Measurements from ENCODE around the gene XIRP1. TPM values are rescaled to one million over a fixed set of nuclear protein-coding genes. Genes with fewer than 3 reads are reported as not detected.
"Not testable (repeated sequence)": the region's sequence is repeated elsewhere in the genome, so short reads cannot be mapped to it uniquely, and the experiment has no call there.

XIRP1 gene
- total RNA-seq, 1 donor, result under 0.01 TPM

- H3K4me3 ChIP-seq (ENCODE audit: low read length); H3K9me3 ChIP-seq (ENCODE audit: low read depth, low read length); H3K27me3 ChIP-seq (ENCODE audit: insufficient read depth, low read length): not testable (repeated sequence)
- peaks cover 31% of the 10 kb centered on the region for H3K4me1 ChIP-seq (ENCODE audit: insufficient read depth, low read length)
Measured at GRCh38 chr3:39170877-39171276, 21.5 kb downstream of the XIRP1 start.

GRCh38 chr3:39170461-39170860 is 21.9 kb downstream of the XIRP1 start:
- Histone ChIP-seq H3K4me1 (ENCODE audit: insufficient read depth, low read length) (peaks cover 32% of the 10 kb centered on the region), H3K9me3 (ENCODE audit: low read depth, low read length) (no peaks in the 10 kb centered on the region), H3K4me3 (ENCODE audit: low read length) (no peak overlapping the region), H3K27me3 (ENCODE audit: insufficient read depth, low read length) (no peaks in the 10 kb centered on the region)

DNA sequence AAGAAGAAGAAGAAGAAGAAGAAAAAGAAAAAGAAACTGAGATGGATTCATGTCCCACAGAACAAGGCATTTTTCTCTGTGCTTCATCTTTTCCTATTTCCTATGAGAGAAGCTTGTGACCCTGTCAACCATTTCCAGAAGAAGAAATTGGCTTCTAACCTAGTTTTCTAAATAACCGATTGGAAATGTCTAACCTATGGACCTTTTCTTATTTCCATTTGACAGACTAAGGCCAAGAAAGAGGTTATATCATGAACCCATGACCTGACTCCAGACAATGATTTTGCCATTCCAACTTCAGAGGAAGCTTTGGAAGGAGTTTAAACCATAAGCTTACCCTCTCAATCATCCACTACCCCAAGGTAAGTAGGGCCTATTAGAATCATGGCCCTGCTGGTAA is 22.7 kb downstream of the XIRP1 start:
- Histone ChIP-seq H3K9me3 (ENCODE audit: low read depth, low read length) (no peaks in the 10 kb centered on the region), H3K27me3 (ENCODE audit: insufficient read depth, low read length) (no peaks in the 10 kb centered on the region)

DNA sequence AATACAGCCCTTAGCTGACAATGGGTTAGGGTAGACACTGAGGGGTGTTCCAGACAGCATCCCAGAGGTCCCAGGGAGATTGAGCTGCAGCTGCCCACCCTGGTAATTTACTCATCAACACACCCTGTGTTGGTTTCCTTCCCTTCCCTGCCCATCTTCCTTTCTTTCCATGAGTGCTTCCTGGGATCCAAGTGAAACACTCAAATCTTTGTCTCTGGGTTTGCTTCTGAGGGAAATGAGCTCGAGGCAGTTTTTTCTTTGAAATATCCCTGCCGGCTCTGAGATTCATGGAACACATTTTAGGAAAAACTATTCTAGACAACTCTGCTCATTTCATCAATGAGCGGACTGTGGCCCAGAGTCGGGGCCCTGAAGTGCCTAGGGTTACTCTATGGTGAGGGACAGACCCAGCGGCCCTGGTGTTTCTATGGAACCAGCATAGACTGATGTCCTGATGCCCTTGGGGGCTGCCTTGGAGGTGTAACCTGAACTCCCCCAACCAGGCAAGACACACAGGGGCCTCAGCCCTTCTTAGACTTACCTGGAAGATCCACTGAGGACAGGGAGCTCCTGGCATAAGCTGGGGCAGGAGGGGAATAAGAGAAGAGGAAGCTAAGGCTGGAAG is 24.1 kb downstream of the XIRP1 start:
- H3K4me1 ChIP-seq (ENCODE audit: insufficient read depth, low read length), result peaks cover 32% of the 10 kb centered on the region
- H3K4me3 ChIP-seq (ENCODE audit: low read length), result no peak overlapping the region
- no peaks in the 10 kb centered on the region for H3K9me3 ChIP-seq (ENCODE audit: low read depth, low read length)
- H3K27me3 ChIP-seq (ENCODE audit: insufficient read depth, low read length), result no peaks in the 10 kb centered on the region

More for the DNA sequence above, 22.7 kb downstream of the XIRP1 start:
- Histone ChIP-seq H3K4me3 (ENCODE audit: low read length) (no peak overlapping the region), H3K4me1 (ENCODE audit: insufficient read depth, low read length) (peaks cover 32% of the 10 kb centered on the region)

DNA sequence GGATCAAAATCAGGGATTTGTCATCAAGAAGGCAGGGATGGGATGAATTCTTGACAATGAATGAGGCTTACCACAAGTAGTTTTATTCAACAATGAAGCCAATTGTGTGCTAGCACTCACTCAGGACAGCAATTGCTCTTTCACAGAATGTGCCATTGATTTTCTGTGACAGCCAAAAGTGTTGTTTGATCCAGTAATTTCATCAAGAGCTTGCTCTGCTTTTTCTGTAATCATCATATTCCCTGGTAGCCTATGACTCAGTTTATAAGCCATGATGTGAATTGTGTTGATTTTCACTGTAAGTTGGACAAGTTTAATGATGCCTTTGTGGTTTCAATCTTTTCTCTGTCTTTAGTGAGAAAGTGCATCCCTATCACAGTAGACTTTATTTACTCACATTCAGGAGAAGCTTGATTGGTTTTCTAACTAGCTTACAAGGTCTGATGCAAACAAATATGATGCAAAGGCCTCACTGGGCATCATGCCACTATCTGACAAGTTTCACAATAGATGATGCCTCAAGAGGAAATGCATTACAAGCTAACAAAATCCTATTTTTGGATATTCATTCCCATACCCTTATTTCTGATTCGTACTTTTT is 25.4 kb downstream of the XIRP1 start:
- no peaks in the 10 kb centered on the region for H3K9me3 ChIP-seq (ENCODE audit: low read depth, low read length)
- H3K4me3 ChIP-seq (ENCODE audit: low read length), result no peak overlapping the region
- no peaks in the 10 kb centered on the region for H3K27me3 ChIP-seq (ENCODE audit: insufficient read depth, low read length)
- H3K4me1 ChIP-seq (ENCODE audit: insufficient read depth, low read length), result peaks cover 32% of the 10 kb centered on the region

DNA sequence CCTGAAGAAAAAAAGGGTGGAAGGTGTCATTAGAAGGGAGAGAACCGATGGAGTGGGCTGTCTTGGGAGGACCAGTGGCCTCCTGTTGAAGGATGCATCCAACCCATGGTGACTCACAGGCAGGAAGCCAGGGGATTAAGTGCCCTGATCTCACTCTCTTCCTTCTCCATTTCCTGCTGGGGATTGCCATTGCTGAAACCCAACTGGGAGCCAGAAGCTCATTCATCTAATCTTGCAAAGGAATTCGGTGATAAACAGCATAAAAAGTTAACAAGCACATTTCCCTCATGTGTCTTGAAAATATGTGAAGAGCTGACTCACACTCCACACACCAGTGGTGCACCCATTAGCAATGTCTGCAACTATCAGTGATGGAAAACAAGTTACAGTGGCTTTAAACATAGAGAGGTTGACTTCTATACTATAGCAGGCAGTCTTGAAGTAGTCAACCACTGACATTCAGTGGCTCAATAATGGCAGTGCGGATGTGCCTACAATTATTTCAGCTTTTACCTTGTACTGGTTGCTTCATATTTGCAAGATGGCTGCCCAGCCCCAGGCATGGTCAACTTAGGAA is 26.2 kb downstream of the XIRP1 start:
- H3K9me3 ChIP-seq (ENCODE audit: low read depth, low read length), result no peaks in the 10 kb centered on the region
- H3K27me3 ChIP-seq (ENCODE audit: insufficient read depth, low read length), result no peaks in the 10 kb centered on the region
- H3K4me3 ChIP-seq (ENCODE audit: low read length), result no peak overlapping the region
- peaks cover 32% of the 10 kb centered on the region for H3K4me1 ChIP-seq (ENCODE audit: insufficient read depth, low read length)

DNA sequence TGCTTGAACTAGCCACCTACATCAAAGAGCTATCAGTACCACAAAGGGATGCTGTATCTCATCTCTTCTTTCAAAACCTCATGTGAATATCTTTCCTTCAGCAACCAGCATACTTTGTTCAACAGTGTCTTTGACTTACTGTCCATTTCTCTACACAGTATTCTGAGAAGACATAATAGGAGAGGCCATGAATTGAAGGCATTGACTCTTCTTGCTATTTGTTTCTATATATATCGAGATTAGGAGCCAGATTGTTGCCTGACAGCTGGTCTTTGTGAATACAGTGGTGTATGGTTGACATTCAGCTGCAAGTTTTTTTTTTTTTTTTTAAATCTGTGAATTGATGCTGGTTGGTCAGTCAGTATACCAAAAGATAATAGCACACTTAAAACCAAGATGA is 26.9 kb downstream of the XIRP1 start:
- H3K9me3 ChIP-seq (ENCODE audit: low read depth, low read length), result no peaks in the 10 kb centered on the region
- H3K4me3 ChIP-seq (ENCODE audit: low read length), result no peak overlapping the region
- H3K27me3 ChIP-seq (ENCODE audit: insufficient read depth, low read length), result no peaks in the 10 kb centered on the region
- peaks cover 32% of the 10 kb centered on the region for H3K4me1 ChIP-seq (ENCODE audit: insufficient read depth, low read length)

DNA sequence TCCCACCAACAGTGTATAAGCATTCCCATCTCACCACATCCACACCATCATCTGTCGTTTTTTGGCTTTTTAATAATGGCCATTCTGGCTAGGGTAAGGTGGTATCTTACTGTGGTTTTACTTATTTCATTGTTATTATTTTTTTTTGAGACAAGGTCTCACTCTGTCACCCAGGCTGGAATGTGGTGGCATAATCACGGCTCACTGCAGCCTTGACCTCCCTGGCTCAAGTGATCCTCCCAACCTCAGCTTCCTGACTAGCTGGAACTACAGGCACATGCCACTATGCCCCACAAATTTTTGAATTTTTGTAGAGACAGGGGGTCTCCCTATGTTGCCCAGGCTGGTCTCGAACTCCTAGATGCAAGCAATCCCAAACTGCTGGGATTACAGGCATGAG is 28.0 kb downstream of the XIRP1 start:
- H3K4me1 ChIP-seq (ENCODE audit: insufficient read depth, low read length), result peaks cover 26% of the 10 kb centered on the region
- no peak overlapping the region for H3K4me3 ChIP-seq (ENCODE audit: low read length)
- H3K27me3 ChIP-seq (ENCODE audit: insufficient read depth, low read length), result no peaks in the 10 kb centered on the region
- H3K9me3 ChIP-seq (ENCODE audit: low read depth, low read length), result no peaks in the 10 kb centered on the region

GRCh38 chr3:39158148-39158715 is 34.2 kb downstream of the XIRP1 start:
- Histone ChIP-seq H3K27me3 (ENCODE audit: insufficient read depth, low read length) (no peaks in the 10 kb centered on the region), H3K4me1 (ENCODE audit: insufficient read depth, low read length) (peaks cover 3% of the 10 kb centered on the region), H3K9me3 (ENCODE audit: low read depth, low read length) (no peaks in the 10 kb centered on the region), H3K4me3 (ENCODE audit: low read length) (no peak overlapping the region)

GRCh38 chr3:39157359-39157758 is 35.0 kb downstream of the XIRP1 start:
- H3K4me3 ChIP-seq (ENCODE audit: low read length), result no peak overlapping the region
- H3K4me1 ChIP-seq (ENCODE audit: insufficient read depth, low read length), result peaks cover 5% of the 10 kb centered on the region
- H3K27me3 ChIP-seq (ENCODE audit: insufficient read depth, low read length), result no peaks in the 10 kb centered on the region
- H3K9me3 ChIP-seq (ENCODE audit: low read depth, low read length), result no peaks in the 10 kb centered on the region

DNA sequence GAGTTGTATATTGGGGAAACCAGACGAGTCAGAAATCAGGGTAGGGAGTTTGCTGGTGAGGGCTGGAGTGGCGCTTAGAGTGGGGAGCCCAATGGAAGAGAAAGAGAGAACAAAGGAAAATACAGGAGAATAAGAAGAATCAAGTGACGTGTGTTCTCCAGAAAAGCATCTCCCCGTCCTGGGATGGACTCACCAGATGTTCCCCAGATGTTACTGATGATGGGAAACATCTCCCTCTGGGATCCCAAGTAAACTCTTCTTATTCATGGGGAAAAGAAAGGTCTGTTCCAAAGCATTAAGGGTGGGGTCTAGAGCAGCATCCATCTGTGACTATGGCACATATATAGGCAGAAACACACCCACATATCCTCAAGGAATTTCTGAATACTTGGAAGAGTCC is 36.0 kb downstream of the XIRP1 start:
- Histone ChIP-seq H3K9me3 (ENCODE audit: low read depth, low read length) (no peaks in the 10 kb centered on the region), H3K4me3 (ENCODE audit: low read length) (no peak overlapping the region), H3K27me3 (ENCODE audit: insufficient read depth, low read length) (no peaks in the 10 kb centered on the region), H3K4me1 (ENCODE audit: insufficient read depth, low read length) (peaks cover 14% of the 10 kb centered on the region)

GRCh38 chr3:39154280-39155021 is 37.9 kb downstream of the XIRP1 start:
- H3K27me3 ChIP-seq (ENCODE audit: insufficient read depth, low read length), result no peaks in the 10 kb centered on the region
- H3K4me3 ChIP-seq (ENCODE audit: low read length), result no peak overlapping the region
- no peaks in the 10 kb centered on the region for H3K9me3 ChIP-seq (ENCODE audit: low read depth, low read length)

DNA sequence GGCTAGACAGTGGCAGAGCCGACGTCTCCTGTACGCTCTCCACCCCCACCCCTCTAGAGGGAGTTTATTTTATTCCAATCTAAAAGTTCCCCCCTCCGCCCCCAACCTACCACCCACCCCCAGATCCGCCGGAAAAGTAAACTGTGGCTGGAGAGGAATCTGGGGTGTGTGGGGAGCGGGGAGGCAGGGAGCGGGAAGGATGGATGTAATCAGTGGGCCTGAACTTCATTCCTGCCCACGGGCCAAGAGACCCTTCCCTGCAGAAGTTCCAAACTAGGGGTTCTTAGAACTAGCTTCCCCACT is 38.5 kb downstream of the XIRP1 start:
- Histone ChIP-seq H3K4me3 (ENCODE audit: low read length) (peak overlapping the region; percentile 93), H3K9me3 (ENCODE audit: low read depth, low read length) (no peaks in the 10 kb centered on the region), H3K4me1 (ENCODE audit: insufficient read depth, low read length) (peaks cover 39% of the 10 kb centered on the region), H3K27me3 (ENCODE audit: insufficient read depth, low read length) (no peaks in the 10 kb centered on the region)

More at GRCh38 chr3:39154280-39155021, 37.9 kb downstream of the XIRP1 start:
- H3K4me1 ChIP-seq (ENCODE audit: insufficient read depth, low read length), result peaks cover 34% of the 10 kb centered on the region

DNA sequence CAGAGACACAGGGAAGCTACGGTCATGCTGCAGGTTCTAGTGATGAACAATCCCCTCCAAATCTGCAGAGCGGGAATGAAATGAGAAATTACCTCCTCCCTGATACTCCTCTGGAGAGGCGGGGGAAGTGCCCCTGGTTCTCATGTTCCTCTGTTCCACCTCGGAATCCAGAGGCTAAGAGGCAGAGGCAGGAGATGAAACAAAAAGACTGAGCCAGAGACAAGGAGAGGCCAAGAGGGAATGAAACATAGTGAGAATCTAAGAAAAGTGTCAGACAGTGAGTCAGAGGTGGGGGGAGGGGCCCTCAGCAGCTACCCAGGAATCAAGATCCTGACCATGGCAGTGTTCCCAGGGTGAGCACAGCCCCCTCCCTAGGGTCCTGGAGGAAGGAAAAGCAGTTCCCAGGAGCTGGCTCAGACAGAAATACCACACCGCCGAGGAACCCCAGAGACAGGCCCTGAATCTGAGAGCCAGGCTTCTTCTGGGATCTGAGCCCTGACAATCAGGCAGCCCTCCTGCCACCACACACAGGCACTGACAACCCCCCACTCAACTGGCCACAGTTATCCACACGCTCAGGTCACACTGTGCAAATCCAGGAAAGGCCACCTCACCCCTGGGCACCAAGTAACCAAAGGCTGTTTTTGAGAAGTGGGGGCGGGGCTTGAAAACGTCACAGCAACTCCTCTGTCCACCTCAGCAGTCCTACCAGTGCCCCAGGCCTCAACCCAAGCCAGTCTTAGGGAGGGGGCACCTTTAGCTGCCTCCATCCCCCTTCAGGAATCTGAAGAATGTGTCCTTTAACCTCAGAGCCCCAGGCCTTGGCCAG is 41.4 kb downstream of the XIRP1 start:
- no peaks in the 10 kb centered on the region for H3K9me3 ChIP-seq (ENCODE audit: low read depth, low read length)
- H3K27me3 ChIP-seq (ENCODE audit: insufficient read depth, low read length), result no peaks in the 10 kb centered on the region
- peaks cover 68% of the 10 kb centered on the region for H3K4me1 ChIP-seq (ENCODE audit: insufficient read depth, low read length)
- no peak overlapping the region for H3K4me3 ChIP-seq (ENCODE audit: low read length)

All from mononuclear cell (primary cell).